Endothelial cell of umbilical vein (primary cell): ENCODE data around the gene ACTR2. TPM values are rescaled to one million over a fixed set of nuclear protein-coding genes. Genes with fewer than 3 reads are reported as not detected.

Experiments used
- BruUV-seq: library from RNA; stranded (reverse); fragments of 400-500 nt; replicated peaks from 2 replicates; lab custom pipeline; 2021; lab: Mats Ljungman, UMichigan
- CTCF ChIA-PET: fragments of 300-600, 350-600 bp; sonication (Branson Sonifier 250); formaldehyde crosslinking; loops from one replicate; lab custom pipeline; 2021; ENCODE audit warnings: antibody characterized with exemption, inconsistent platforms; lab: Charles Lee
- POLR2A ChIA-PET: fragments of 300-600, 350-600 bp; sonication (Branson Sonifier 250); formaldehyde crosslinking; loops from one replicate; lab custom pipeline; 2021; ENCODE audit warnings: antibody characterized with exemption, inconsistent platforms; lab: Charles Lee
- DNase-seq: peaks from one replicate; pipeline ENCODE4 v3.0.0-alpha.2; 2011; ENCODE audit warnings: low read depth, low spot score
- FAIRE-seq: peaks from 2 replicates; lab custom pipeline; 2011; peaks lifted over from hg19 to GRCh38; lab: Jason Lieb, UNC
- H2AFZ ChIP-seq: 2 replicates; pipeline ENCODE4 v1.6.0; 2012; ENCODE audit warnings: low read depth, low read length, control low read depth, inconsistent platforms
- H3K27ac ChIP-seq: 2 replicates; pipeline ENCODE4 v1.5.1; 2011; ENCODE audit warnings: low read depth, mild to moderate bottlenecking, control low read depth, low read length, moderate library complexity; ENCODE audit not compliant: insufficient read depth
- H3K27me3 ChIP-seq, 2 experiments: 2 replicates each; pipeline versions ENCODE4 v1.6.0 to v1.6.1; 2011; ENCODE audit warnings: low read length in 2 of 2, mixed read lengths in 1 of 2; ENCODE audit not compliant: control insufficient read depth in 2 of 2, insufficient read depth in 2 of 2
- H3K36me3 ChIP-seq, 2 experiments: 2 replicates in 1 of 2; 3 replicates in 1 of 2; pipeline ENCODE4 v1.5.1; 2011; ENCODE audit warnings: low read length in 2 of 2, mild to moderate bottlenecking in 1 of 2, moderate library complexity in 1 of 2; ENCODE audit not compliant: control insufficient read depth in 2 of 2, insufficient read depth in 2 of 2; ENCODE audit errors: extremely low read depth in 1 of 2
- H3K4me1 ChIP-seq: 3 replicates; pipeline ENCODE4 v1.5.1; 2011; ENCODE audit warnings: mild to moderate bottlenecking, low read length; ENCODE audit not compliant: control insufficient read depth, insufficient read depth; ENCODE audit errors: extremely low read depth
- H3K4me2 ChIP-seq: 2 replicates; pipeline ENCODE4 v1.6.1; 2011; ENCODE audit warnings: low read length, control low read depth, mixed read lengths; ENCODE audit not compliant: insufficient read depth
- H3K4me3 ChIP-seq, 3 experiments: fragments of 200-600 bp in 1 of 3; sonication (generic), shearing (Covaris generic) in 1 of 3; replicated peaks in 1 of 3; 2 replicates each; pipeline ENCODE4 v1.5.1; 2011 to 2016; ENCODE audit warnings: control low read depth in 3 of 3, low read length in 3 of 3, mild to moderate bottlenecking in 2 of 3, inconsistent platforms in 1 of 3, low read depth in 1 of 3, moderate library complexity in 1 of 3; ENCODE audit not compliant: insufficient read depth in 1 of 3
- H3K79me2 ChIP-seq: 2 replicates; pipeline ENCODE4 v1.6.0; 2012; ENCODE audit warnings: low read length, inconsistent platforms; ENCODE audit not compliant: control insufficient read depth, insufficient read depth
- H3K9ac ChIP-seq: replicated peaks from 2 replicates; pipeline ENCODE3; 2011; ENCODE audit warnings: low read length, control low read depth; ENCODE audit not compliant: insufficient read depth; ENCODE audit errors: extremely low read depth
- H3K9me1 ChIP-seq: replicated peaks from 3 replicates; pipeline ENCODE4 v1.6.0; 2011; ENCODE audit warnings: mild to moderate bottlenecking, low read length; ENCODE audit not compliant: control insufficient read depth, insufficient read depth; ENCODE audit errors: extremely low read depth
- H3K9me3 ChIP-seq: replicated peaks from 2 replicates; pipeline ENCODE4 v1.5.1; 2012; ENCODE audit warnings: low read length, inconsistent platforms; ENCODE audit not compliant: control insufficient read depth, insufficient read depth
- H4K20me1 ChIP-seq: replicated peaks from 2 replicates; pipeline ENCODE3; 2011; ENCODE audit warnings: mild to moderate bottlenecking, low read length; ENCODE audit not compliant: control insufficient read depth, insufficient read depth; ENCODE audit errors: extremely low read depth
- EZH2 ChIP-seq: IDR thresholded peaks from 2 replicates; pipeline ENCODE4 v1.6.1; 2012; ENCODE audit warnings: borderline replicate concordance, low read depth, mild to moderate bottlenecking, moderate library complexity, low read length, inconsistent platforms; ENCODE audit not compliant: severe bottlenecking
- FOS ChIP-seq: IDR thresholded peaks from 2 replicates; pipeline ENCODE4 v1.6.1; 2011; ENCODE audit warnings: mild to moderate bottlenecking, low read length, moderate library complexity, borderline replicate concordance; ENCODE audit not compliant: insufficient read depth
- JUN ChIP-seq: IDR thresholded peaks from 2 replicates; pipeline ENCODE4 v1.6.1; 2011; ENCODE audit warnings: borderline replicate concordance, low read depth; ENCODE audit not compliant: insufficient read length, insufficient read depth
- POLR2A ChIP-seq: IDR thresholded peaks from 2 replicates; pipeline ENCODE4 v1.6.1; 2012; ENCODE audit warnings: low read depth, mild to moderate bottlenecking, control low read depth, low read length
- POLR2AphosphoS5 ChIP-seq: IDR thresholded peaks from 2 replicates; pipeline ENCODE4 v1.6.1; 2012; ENCODE audit warnings: low read depth, mild to moderate bottlenecking, control low read depth, low read length, moderate library complexity; ENCODE audit not compliant: insufficient read depth
- dilution Hi-C: fragments of 300-500 bp; cut with MboI; formaldehyde crosslinking; loops from one replicate; pipeline ENCODE4 v1.15.0; 2019; ENCODE audit warnings: low sequenced_read_pairs; ENCODE audit not compliant: extremely low pct_ligation_motif_present
- intact Hi-C: fragments of 100-400 bp; cut with micrococcal nuclease; formaldehyde crosslinking; loops from one replicate; pipeline ENCODE4 v1.10.0; 2022
- polyA plus RNA-seq, 4 experiments: library from polyadenylated mRNA; depleted of rRNA in 3 of 4; stranded (reverse) in 3 of 4; unstranded in 1 of 4; fragments of >200 nt; gene quantifications; 2 replicates each; pipeline versions ENCODE4 v1.2.1 to v1.2.3, GENCODE V29; 2011 to 2012; ENCODE audit warnings: missing spikeins in 1 of 4
- total RNA-seq: library from RNA; stranded (reverse); gene quantifications from 2 replicates; pipeline ENCODE4 v1.2.3, GENCODE V29; 2021
- TF ChIP-seq, protein P1 (sequence below): IDR thresholded peaks from 2 replicates; pipeline ENCODE4 v1.6.1; 2011; ENCODE audit not compliant: insufficient read depth, insufficient read length

ACTR2 gene
- total and polyA plus RNA-seq, 2 donors (not counting 3 experiments of a cell fraction or from before 2014, with no cell fraction given) = 48.7 to 287 TPM

DNA sequence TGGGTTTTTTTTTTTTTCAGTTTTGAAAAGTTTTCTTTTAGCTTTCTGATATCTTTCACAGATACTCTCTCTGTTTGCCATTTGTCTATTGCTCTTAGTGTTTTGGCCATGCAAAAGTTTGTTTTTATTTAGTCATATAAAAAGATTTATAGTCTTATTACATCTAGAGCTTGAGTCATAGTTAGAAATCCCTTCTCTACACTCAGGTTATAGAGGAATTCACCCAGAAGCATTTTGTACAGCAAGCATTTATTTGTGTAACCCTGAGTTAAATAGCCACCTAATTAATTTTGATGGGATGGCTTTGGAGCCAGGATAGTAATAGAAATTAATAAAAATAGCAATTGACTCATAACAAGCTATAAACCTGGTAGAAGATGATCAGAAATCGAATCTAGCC, 35.6 kb downstream of the ACTR2 start:
- dilution Hi-C loops (no loop called here), intact Hi-C loops (no loop called here)
- no peak for TF ChIP-seq JUN
- TF ChIP-seq EZH2 = no peak
- no peak for TF ChIP-seq FOS
- Histone ChIP-seq H3K4me2 (no peak overlapping the region), H3K9ac (no peak overlapping the region), H3K36me3 (peaks cover 17 to 20% of the 10 kb centered on the region in 2 experiments), H4K20me1 (peaks cover 17% of the 10 kb centered on the region), H3K9me3 (no peaks in the 10 kb centered on the region), H3K27me3 (no peaks in the 10 kb centered on the region), H3K9me1 (no peaks in the 10 kb centered on the region), H3K4me1 (peaks cover 2% of the 10 kb centered on the region), H3K4me3 (no peak overlapping the region), H3K27ac (no peak overlapping the region), H2AFZ (no peak overlapping the region), H3K79me2 (peaks cover 34% of the 10 kb centered on the region)
- POLR2A ChIA-PET = no interaction called here
- DNase-seq (no peak), FAIRE-seq (no peak)
- CTCF ChIA-PET = interaction anchor here (0.6 to 1.9 kb wide), 6 partner anchors 13 to 311 kb away, joined by 3 to 11 read pairs (median 3); partner anchors contain the start of gene ACTR2
- no TSS peak for BruUV-seq

DNA sequence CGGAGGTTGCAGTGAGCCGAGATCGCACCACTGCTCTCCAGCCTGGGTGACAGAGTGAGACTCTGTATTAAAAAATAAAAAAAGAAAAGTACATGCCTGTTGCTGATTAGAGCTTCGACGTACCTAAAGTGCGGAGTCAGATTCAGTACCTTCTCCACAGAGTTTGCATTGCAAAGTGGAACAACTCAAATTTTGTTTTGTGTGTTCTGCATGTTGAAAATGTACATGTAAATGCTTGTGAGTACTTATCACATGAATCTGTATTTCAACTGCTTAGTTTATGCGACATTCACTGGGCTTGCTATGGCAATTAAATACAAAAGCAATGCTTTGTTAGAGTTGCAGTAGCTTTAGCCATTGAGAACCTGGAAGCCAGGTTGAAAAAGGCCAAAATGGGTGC, 36.4 kb downstream of the ACTR2 start:
- Histone ChIP-seq H3K36me3 (peaks cover 19 to 20% of the 10 kb centered on the region in 2 experiments), H3K4me1 (peaks cover 2% of the 10 kb centered on the region), H3K79me2 (peaks cover 28% of the 10 kb centered on the region), H3K27me3 (no peaks in the 10 kb centered on the region), H3K9ac (no peak overlapping the region), H3K4me3 (no peak overlapping the region), H3K4me2 (no peak overlapping the region), H3K9me1 (no peaks in the 10 kb centered on the region), H3K27ac (no peak overlapping the region), H4K20me1 (peaks cover 17% of the 10 kb centered on the region), H3K9me3 (no peaks in the 10 kb centered on the region), H2AFZ (no peak overlapping the region)
- DNase-seq (no peak), FAIRE-seq (no peak)
- intact Hi-C loops = no loop called here
- CTCF ChIA-PET = interaction anchor here (1.0 to 2.3 kb wide), 5 partner anchors 12 to 310 kb away, joined by 3 to 15 read pairs (median 10); partner anchors contain the start of gene ACTR2
- TF ChIP-seq POLR2AphosphoS5 (no peak), POLR2A (no peak), EZH2 (no peak)
- TF ChIP-seq, protein P1, sequence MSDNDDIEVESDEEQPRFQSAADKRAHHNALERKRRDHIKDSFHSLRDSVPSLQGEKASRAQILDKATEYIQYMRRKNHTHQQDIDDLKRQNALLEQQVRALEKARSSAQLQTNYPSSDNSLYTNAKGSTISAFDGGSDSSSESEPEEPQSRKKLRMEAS = no peak
- BruUV-seq = no TSS peak
- dilution Hi-C loops = no loop called here
- POLR2A ChIA-PET = no interaction called here
